ENCODE data around the gene MAN1C1. TPM values are rescaled to one million over a fixed set of nuclear protein-coding genes. Genes with fewer than 3 reads are reported as not detected.

Gene MAN1C1
- total and polyA plus RNA-seq, 2 donors (not counting 1 experiment from before 2014, with no cell fraction given) = 0.31 to 0.89 TPM

DNA sequence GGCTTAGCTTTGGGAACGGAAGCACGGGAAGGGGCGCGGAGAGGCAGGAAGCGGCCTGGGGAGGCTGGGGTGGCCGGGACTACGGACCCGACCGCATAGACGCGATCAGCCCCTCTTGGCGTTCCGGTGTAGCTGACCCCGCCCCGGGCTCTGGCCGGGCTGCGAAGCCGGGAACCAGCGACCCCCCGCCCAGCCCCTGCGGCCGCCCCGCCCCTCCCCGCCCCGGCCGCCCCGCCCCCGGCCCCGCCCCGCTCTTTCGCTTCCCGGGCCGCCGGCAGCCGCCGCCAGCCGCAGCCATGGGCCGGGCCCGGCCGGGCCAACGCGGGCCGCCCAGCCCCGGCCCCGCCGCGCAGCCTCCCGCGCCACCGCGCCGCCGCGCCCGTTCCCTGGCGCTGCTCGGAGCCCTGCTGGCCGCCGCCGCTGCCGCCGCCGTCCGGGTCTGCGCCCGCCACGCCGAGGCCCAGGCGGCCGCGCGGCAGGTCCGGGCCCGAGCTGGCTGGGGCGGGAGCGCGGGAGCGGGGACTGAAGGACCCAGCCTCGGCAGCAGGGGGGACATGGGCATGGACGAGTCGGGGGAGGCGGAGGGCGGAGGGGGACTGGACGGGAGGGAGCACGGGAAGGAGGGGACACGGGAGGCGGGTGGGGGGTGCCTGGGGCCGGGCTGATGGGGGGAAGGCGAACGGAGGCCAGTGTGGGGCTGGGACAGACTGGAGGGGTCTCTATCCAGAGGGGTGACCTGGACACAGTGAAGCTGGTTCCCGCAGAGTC is 183.5 kb downstream of the MAN1C1 start, which contains the start of gene SELENON:
SELENON (plus strand) TSS at position 259 of the 768 bp plus-strand sequence; CDS start at position 297, 38 bp downstream.
- TF ChIP-seq, protein P1, sequence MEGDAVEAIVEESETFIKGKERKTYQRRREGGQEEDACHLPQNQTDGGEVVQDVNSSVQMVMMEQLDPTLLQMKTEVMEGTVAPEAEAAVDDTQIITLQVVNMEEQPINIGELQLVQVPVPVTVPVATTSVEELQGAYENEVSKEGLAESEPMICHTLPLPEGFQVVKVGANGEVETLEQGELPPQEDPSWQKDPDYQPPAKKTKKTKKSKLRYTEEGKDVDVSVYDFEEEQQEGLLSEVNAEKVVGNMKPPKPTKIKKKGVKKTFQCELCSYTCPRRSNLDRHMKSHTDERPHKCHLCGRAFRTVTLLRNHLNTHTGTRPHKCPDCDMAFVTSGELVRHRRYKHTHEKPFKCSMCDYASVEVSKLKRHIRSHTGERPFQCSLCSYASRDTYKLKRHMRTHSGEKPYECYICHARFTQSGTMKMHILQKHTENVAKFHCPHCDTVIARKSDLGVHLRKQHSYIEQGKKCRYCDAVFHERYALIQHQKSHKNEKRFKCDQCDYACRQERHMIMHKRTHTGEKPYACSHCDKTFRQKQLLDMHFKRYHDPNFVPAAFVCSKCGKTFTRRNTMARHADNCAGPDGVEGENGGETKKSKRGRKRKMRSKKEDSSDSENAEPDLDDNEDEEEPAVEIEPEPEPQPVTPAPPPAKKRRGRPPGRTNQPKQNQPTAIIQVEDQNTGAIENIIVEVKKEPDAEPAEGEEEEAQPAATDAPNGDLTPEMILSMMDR (IDR thresholded peaks at IDR 0.05) = no peak
- no peak for TF ChIP-seq EZH2 (IDR thresholded peaks at IDR 0.05; ENCODE audit: borderline replicate concordance, insufficient read depth, low read depth, low read length, poor library complexity, severe bottlenecking)
- Histone ChIP-seq H3K36me3 (replicated peaks in 1 of 2; ENCODE audit: control extremely low read depth in 1 of 2, control insufficient read depth in 1 of 2, extremely low read depth in 1 of 2, insufficient read depth in 2 of 2, low read length in 1 of 2) (no peaks in the 10 kb centered on the region), H3K79me2 (ENCODE audit: control insufficient read depth, insufficient read depth, low read length) (peaks cover 4% of the 10 kb centered on the region), H3K27ac (ENCODE audit: low read length in 2 of 2) (peak within 1 kb of the TSS in 1 of 2 donors; percentile 48), H3K9ac (ENCODE audit: low read length) (peak within 1 kb of the TSS; percentile 67), H4K20me1 (ENCODE audit: control insufficient read depth, insufficient read depth, low read length, poor library complexity, severe bottlenecking) (no peaks in the 10 kb centered on the region), H3K4me1 (ENCODE audit: control insufficient read depth in 2 of 2, insufficient read depth in 2 of 2, low read length in 2 of 2) (peaks cover 13 to 21% of the 10 kb centered on the region in 2 donors), H3K27me3 (replicated peaks in 1 of 4; ENCODE audit: control extremely low read depth in 1 of 4, control insufficient read depth in 3 of 4, insufficient read depth in 4 of 4, low read length in 3 of 4) (peaks cover 0 to 4% (median 0%) of the 10 kb centered on the region in 4 experiments), H3K9me3 (ENCODE audit: control extremely low read depth in 1 of 3, control insufficient read depth in 2 of 3, insufficient read depth in 1 of 3, low read length in 2 of 3) (no peaks in the 10 kb centered on the region), H3K4me2 (replicated peaks; ENCODE audit: low read depth, low read length, poor library complexity, severe bottlenecking) (peak within 1 kb of the TSS; percentile 95), H2AFZ (ENCODE audit: insufficient read depth, low read depth, low read length, poor library complexity, severe bottlenecking) (peak within 1 kb of the TSS; percentile 87), H3K4me3 (ENCODE audit: control extremely low read depth in 1 of 5, extremely low read depth in 1 of 5, insufficient read depth in 1 of 5, low read depth in 2 of 5, low read length in 4 of 5) (peak within 1 kb of the TSS in 4 of 5 experiments; percentile 49 to 60 (median 54))
- H3K27ac Mint-ChIP-seq = peak within 1 kb of the TSS; percentile 67
- H3K4me3 Mint-ChIP-seq = peak within 1 kb of the TSS; percentile 81
- intact Hi-C loops (cut with micrococcal nuclease) = loop anchor here (2.0 to 5.0 kb wide), 3 partner anchors 183 to 298 kb away; partner anchors contain the start of gene MAN1C1
- ChIA-PET POLR2A (interaction anchor here (0.6 kb wide), 1 partner anchor 307 kb away, joined by 5 read pairs; no protein-coding TSS in a partner anchor), CTCF (interaction anchor here (0.5 to 3.3 kb wide), 5 partner anchors 9 to 559 kb away, joined by 3 to 13 read pairs (median 6); no protein-coding TSS in a partner anchor)
- ATAC-seq (ENCODE audit: low read depth) = peak; percentile 80
- H3K27me3 Mint-ChIP-seq = no peaks in the 10 kb centered on the region
- no peaks in the 10 kb centered on the region for H3K9me3 Mint-ChIP-seq (ENCODE audit: insufficient read depth)
- peaks cover 30% of the 10 kb centered on the region for H3K4me1 Mint-ChIP-seq
- under 1% methylated on average over 91 of the region's 91 CpGs for WGBS (ENCODE audit: insufficient coverage)
- peak; percentile 47 for DNase-seq
